ENCODE measurements around the gene CCDC3. TPM values are rescaled to one million over a fixed set of nuclear protein-coding genes. Genes with fewer than 3 reads are reported as not detected.

CCDC3 gene
- total RNA-seq, 1 experiment from 2014 or later, result 2.8 TPM

DNA sequence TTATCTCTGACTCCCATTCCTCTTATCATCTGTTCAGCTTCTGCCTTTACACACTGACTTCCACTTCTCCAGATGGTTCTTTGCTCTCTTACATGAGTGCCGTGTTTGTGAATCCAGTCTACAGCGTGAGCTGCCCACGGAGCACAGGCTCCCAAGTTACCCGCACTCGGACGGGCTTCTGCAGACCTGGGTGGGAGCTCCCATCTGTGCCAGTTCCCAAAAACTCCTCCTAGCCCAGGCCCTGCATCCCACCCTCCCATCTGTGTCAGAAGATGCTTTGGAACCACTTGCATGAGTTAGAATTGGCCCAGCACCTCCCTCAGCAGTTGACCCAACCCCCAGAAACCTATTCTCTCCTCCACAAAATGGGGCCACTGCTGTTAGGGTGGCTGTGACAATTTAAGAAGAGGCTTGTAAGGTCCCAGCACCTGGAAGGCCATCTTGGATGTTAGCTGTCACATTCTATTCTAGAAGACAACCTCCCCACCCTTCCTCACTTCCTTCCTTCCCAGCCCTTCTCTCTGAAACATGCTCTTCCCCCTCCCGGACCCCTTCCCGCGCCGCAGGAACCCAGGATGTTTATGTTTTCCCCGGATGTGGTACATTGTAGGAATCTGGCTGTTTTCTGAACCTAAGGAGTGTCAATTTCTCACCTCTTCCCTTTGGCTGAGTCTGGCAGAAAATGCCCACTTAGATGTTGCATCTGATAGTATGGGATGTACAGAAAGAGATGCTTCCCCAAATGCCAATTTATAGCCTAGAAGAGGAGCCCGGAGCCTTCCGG lies 79.2 kb downstream of the CCDC3 start:
- Histone ChIP-seq H3K4me3 (ENCODE audit: low read depth, low read length, poor library complexity, severe bottlenecking) (no peak overlapping the region), H3K9me3 (ENCODE audit: low read depth, low read length, poor library complexity, severe bottlenecking) (no peaks in the 10 kb centered on the region), H3K36me3 (ENCODE audit: insufficient read depth, low read length, poor library complexity, severe bottlenecking) (no peaks in the 10 kb centered on the region), H3K27ac (ENCODE audit: low read depth, low read length, poor library complexity, severe bottlenecking) (no peak overlapping the region), H3K27me3 (replicated peaks; ENCODE audit: insufficient read depth, low read depth, low read length, poor library complexity) (no peaks in the 10 kb centered on the region), H3K4me1 (ENCODE audit: insufficient read depth, low read length, poor library complexity, severe bottlenecking) (no peaks in the 10 kb centered on the region)
- TF ChIP-seq EZH2 (IDR thresholded peaks at IDR 0.05; ENCODE audit: borderline replicate concordance, low read depth, low read length, poor library complexity, severe bottlenecking), result no peak
- TF ChIP-seq, protein P1, sequence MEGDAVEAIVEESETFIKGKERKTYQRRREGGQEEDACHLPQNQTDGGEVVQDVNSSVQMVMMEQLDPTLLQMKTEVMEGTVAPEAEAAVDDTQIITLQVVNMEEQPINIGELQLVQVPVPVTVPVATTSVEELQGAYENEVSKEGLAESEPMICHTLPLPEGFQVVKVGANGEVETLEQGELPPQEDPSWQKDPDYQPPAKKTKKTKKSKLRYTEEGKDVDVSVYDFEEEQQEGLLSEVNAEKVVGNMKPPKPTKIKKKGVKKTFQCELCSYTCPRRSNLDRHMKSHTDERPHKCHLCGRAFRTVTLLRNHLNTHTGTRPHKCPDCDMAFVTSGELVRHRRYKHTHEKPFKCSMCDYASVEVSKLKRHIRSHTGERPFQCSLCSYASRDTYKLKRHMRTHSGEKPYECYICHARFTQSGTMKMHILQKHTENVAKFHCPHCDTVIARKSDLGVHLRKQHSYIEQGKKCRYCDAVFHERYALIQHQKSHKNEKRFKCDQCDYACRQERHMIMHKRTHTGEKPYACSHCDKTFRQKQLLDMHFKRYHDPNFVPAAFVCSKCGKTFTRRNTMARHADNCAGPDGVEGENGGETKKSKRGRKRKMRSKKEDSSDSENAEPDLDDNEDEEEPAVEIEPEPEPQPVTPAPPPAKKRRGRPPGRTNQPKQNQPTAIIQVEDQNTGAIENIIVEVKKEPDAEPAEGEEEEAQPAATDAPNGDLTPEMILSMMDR (conservative IDR thresholded peaks at IDR 0.05; ENCODE audit: low read depth, low read length), result no peak
- intact Hi-C loops (cut with micrococcal nuclease; ENCODE audit: unreplicated experiment), result no loop called here
- no TSS peak for BruUV-seq (replicated peaks)
- CTCF ChIA-PET, result no interaction called here
- POLR2A ChIA-PET (ENCODE audit: low non-redundant PET), result no interaction called here
- no peak for DNase-seq (ENCODE audit: low spot score)

DNA sequence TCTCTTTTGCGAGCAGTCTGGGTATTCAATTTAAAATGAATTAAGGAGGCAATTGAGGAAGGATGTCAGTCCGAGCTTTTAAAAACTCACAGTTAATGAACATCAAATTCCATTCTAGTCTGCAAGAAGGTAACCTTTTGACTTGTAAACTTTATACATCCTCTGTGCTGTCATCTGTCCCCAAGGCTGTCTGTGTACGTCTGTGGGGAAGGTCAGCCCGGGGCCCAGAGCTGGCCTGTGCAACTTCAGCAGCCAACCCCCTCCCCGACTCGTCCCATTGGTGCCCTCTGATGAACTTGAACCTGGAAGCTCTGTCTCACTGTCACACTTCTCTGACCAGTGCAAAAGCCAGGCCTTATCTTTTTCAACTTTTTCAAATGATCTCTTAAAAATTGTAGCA lies 80.3 kb downstream of the CCDC3 start:
- H3K4me1 ChIP-seq (ENCODE audit: insufficient read depth, low read length, poor library complexity, severe bottlenecking), result no peaks in the 10 kb centered on the region
- H3K27me3 ChIP-seq (replicated peaks; ENCODE audit: insufficient read depth, low read depth, low read length, poor library complexity), result no peaks in the 10 kb centered on the region
- no peak overlapping the region for H3K27ac ChIP-seq (ENCODE audit: low read depth, low read length, poor library complexity, severe bottlenecking)
- no TSS peak for BruUV-seq (replicated peaks)
- POLR2A ChIA-PET (ENCODE audit: low non-redundant PET), result no interaction called here
- CTCF ChIA-PET, result no interaction called here
- H3K9me3 ChIP-seq (ENCODE audit: low read depth, low read length, poor library complexity, severe bottlenecking), result no peaks in the 10 kb centered on the region
- intact Hi-C loops (cut with micrococcal nuclease; ENCODE audit: unreplicated experiment), result no loop called here
- TF ChIP-seq, protein P1 (conservative IDR thresholded peaks at IDR 0.05; ENCODE audit: low read depth, low read length), result no peak
- H3K36me3 ChIP-seq (ENCODE audit: insufficient read depth, low read length, poor library complexity, severe bottlenecking), result no peaks in the 10 kb centered on the region
- no peak overlapping the region for H3K4me3 ChIP-seq (ENCODE audit: low read depth, low read length, poor library complexity, severe bottlenecking)
- no peak for DNase-seq (ENCODE audit: low spot score)

DNA sequence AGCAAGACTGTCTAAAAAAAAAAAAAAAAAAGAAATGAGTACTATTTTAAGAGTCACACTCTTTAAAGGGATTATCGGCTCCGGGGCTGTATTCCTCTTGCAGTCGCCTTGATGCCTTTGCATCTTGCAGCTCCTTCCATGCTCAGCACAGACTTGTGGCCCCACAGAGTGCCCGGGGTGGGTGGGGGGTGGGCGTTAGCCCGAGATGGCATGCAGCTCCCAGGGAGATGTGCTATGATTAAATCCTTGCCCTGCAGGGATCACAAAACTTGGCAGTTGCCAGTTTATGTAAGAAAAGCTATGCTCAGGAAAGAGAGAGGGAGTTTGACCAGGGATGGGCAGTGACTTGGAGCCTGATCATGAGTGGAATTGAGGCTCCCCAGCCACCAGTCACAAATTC lies 81.9 kb downstream of the CCDC3 start:
- H3K27ac ChIP-seq (ENCODE audit: low read depth, low read length, poor library complexity, severe bottlenecking), result no peak overlapping the region
- no TSS peak for BruUV-seq (replicated peaks)
- intact Hi-C loops (cut with micrococcal nuclease; ENCODE audit: unreplicated experiment), result no loop called here
- CTCF ChIA-PET, result no interaction called here
- POLR2A ChIA-PET (ENCODE audit: low non-redundant PET), result interaction anchor here (0.6 kb wide), 1 partner anchor 193 kb away, joined by 6 read pairs; no protein-coding TSS in a partner anchor
- no peaks in the 10 kb centered on the region for H3K4me1 ChIP-seq (ENCODE audit: insufficient read depth, low read length, poor library complexity, severe bottlenecking)
- TF ChIP-seq, protein P1 (conservative IDR thresholded peaks at IDR 0.05; ENCODE audit: low read depth, low read length), result no peak
- no peak for TF ChIP-seq EZH2 (IDR thresholded peaks at IDR 0.05; ENCODE audit: borderline replicate concordance, low read depth, low read length, poor library complexity, severe bottlenecking)
- H3K9me3 ChIP-seq (ENCODE audit: low read depth, low read length, poor library complexity, severe bottlenecking), result no peaks in the 10 kb centered on the region
- peak; percentile 41 for DNase-seq (ENCODE audit: low spot score)
- no peaks in the 10 kb centered on the region for H3K36me3 ChIP-seq (ENCODE audit: insufficient read depth, low read length, poor library complexity, severe bottlenecking)
- H3K27me3 ChIP-seq (replicated peaks; ENCODE audit: insufficient read depth, low read depth, low read length, poor library complexity), result no peaks in the 10 kb centered on the region
- H3K4me3 ChIP-seq (ENCODE audit: low read depth, low read length, poor library complexity, severe bottlenecking), result no peak overlapping the region
